Large intestine (tissue), 3 donors: Measurements from ENCODE around the gene RBM39. TPM values are rescaled to one million over a fixed set of nuclear protein-coding genes. Genes with fewer than 3 reads are reported as not detected.

Experiments used
- DNase-seq, 2 donors: peaks; one replicate each; pipeline versions ENCODE4 v3.0.0 to v3.0.0-alpha.2; 2013
- H3K27ac ChIP-seq: one replicate; pipeline ENCODE4 v1.5.1; 2013; ENCODE audit warnings: low read length
- H3K27me3 ChIP-seq: 2 replicates; pipeline ENCODE4 v1.6.1; 2013; ENCODE audit warnings: low read length; ENCODE audit not compliant: control insufficient read depth, insufficient read depth
- H3K36me3 ChIP-seq: 2 replicates; pipeline ENCODE4 v1.6.1; 2013; ENCODE audit warnings: low read length; ENCODE audit not compliant: control insufficient read depth, insufficient read depth
- H3K4me1 ChIP-seq: one replicate; pipeline ENCODE4 v1.6.1; 2013; ENCODE audit warnings: low read length; ENCODE audit not compliant: control insufficient read depth, insufficient read depth
- H3K4me3 ChIP-seq: one replicate; pipeline ENCODE4 v1.5.1; 2013; ENCODE audit warnings: low read length
- H3K9me3 ChIP-seq: one replicate; pipeline ENCODE4 v1.6.1; 2013; ENCODE audit warnings: mild to moderate bottlenecking, low read depth, low read length, moderate library complexity; ENCODE audit not compliant: control insufficient read depth
- WGBS: methylation state at CpG from one replicate; pipeline ENCODE4 v1.1.5; 2013; ENCODE audit warnings: low lambda C conversion rate; ENCODE audit not compliant: insufficient coverage; 5-methylcytosine and 5-hydroxymethylcytosine counted together
- polyA plus RNA-seq: library from polyadenylated mRNA; unstranded; fragments of 120-200 nt; gene quantifications from one replicate; pipeline ENCODE4 v1.2.1, GENCODE V29; 2013

RBM39 gene
- polyA plus RNA-seq, 1 donor, result 429 TPM

GRCh38 chr20:35661053-35661452 is 81.0 kb downstream of the RBM39 start:
- no peak for DNase-seq
- peaks cover 3% of the 10 kb centered on the region for H3K9me3 ChIP-seq
- H3K4me3 ChIP-seq, result no peak overlapping the region
- WGBS, result 100% methylated on average over 1 of the region's 2 CpGs
- no peaks in the 10 kb centered on the region for H3K36me3 ChIP-seq
- H3K4me1 ChIP-seq, result peaks cover 4% of the 10 kb centered on the region
- H3K27me3 ChIP-seq, result no peaks in the 10 kb centered on the region
- H3K27ac ChIP-seq, result no peak overlapping the region

- Histone ChIP-seq H3K4me3 (no peak overlapping the region), H3K36me3 (peaks cover under 1% of the 10 kb centered on the region), H3K27ac (no peak overlapping the region), H3K9me3 (peaks cover 3% of the 10 kb centered on the region), H3K27me3 (no peaks in the 10 kb centered on the region), H3K4me1 (peaks cover 4% of the 10 kb centered on the region)
- WGBS, result no CpG with 5 or more reads among the region's 10 CpGs
- no peak for DNase-seq
Measured at GRCh38 chr20:35660122-35660937, 81.7 kb downstream of the RBM39 start.

- Histone ChIP-seq H3K9me3 (no peaks in the 10 kb centered on the region), H3K4me1 (peaks cover 4% of the 10 kb centered on the region), H3K4me3 (no peak overlapping the region), H3K36me3 (peaks cover 29% of the 10 kb centered on the region), H3K27ac (no peak overlapping the region), H3K27me3 (no peaks in the 10 kb centered on the region)
- WGBS, result no CpG with 5 or more reads among the region's 1 CpG
- no peak for DNase-seq
Measured at GRCh38 chr20:35657271-35657670, 84.8 kb downstream of the RBM39 start.

GRCh38 chr20:35654415-35654814 is 87.6 kb downstream of the RBM39 start:
- H3K9me3 ChIP-seq, result no peaks in the 10 kb centered on the region
- no peak for DNase-seq
- no peaks in the 10 kb centered on the region for H3K4me1 ChIP-seq
- H3K36me3 ChIP-seq, result peaks cover 29% of the 10 kb centered on the region
- H3K27ac ChIP-seq, result no peak overlapping the region
- H3K27me3 ChIP-seq, result no peaks in the 10 kb centered on the region
- no peak overlapping the region for H3K4me3 ChIP-seq
- WGBS, result 100% methylated on average over 3 of the region's 9 CpGs

- Histone ChIP-seq H3K36me3 (peaks cover 29% of the 10 kb centered on the region), H3K4me1 (no peaks in the 10 kb centered on the region), H3K27ac (no peak overlapping the region), H3K4me3 (no peak overlapping the region), H3K27me3 (no peaks in the 10 kb centered on the region), H3K9me3 (no peaks in the 10 kb centered on the region)
- no peak for DNase-seq
- no CpG with 5 or more reads among the region's 4 CpGs for WGBS
Measured at GRCh38 chr20:35653893-35654292, 88.2 kb downstream of the RBM39 start.

Other genes with a start within 250 kb of the RBM39 start
- gene C20orf173, start 212.6 kb downstream of the RBM39 start, polyA plus RNA-seq, result not detected
- 271 TPM for gene ERGIC3, start 200.2 kb downstream of the RBM39 start, polyA plus RNA-seq
- gene SPAG4, start 126.4 kb downstream of the RBM39 start, polyA plus RNA-seq, result 1.5 TPM
- gene CPNE1, start 77.4 kb downstream of the RBM39 start, polyA plus RNA-seq, result 150 TPM
- gene RBM12, start 77.4 kb downstream of the RBM39 start, polyA plus RNA-seq, result 62.4 TPM
- gene NFS1, start 42.9 kb downstream of the RBM39 start, polyA plus RNA-seq, result 32.1 TPM
- gene ROMO1, start 42.9 kb downstream of the RBM39 start, polyA plus RNA-seq, result 133 TPM
- 23.6 TPM for gene PHF20, start 29.8 kb upstream of the RBM39 start, polyA plus RNA-seq
- 49.1 TPM for gene SCAND1, start 212.2 kb upstream of the RBM39 start, polyA plus RNA-seq
- 5.5 TPM for gene CNBD2, start 226.3 kb upstream of the RBM39 start, polyA plus RNA-seq